Kidney epithelial cell (primary cell): Measurements from ENCODE around the gene SLC15A4. TPM values are rescaled to one million over a fixed set of nuclear protein-coding genes. Genes with fewer than 3 reads are reported as not detected.

Experiments
- DNase-seq: peaks from one replicate; pipeline ENCODE4 v3.0.0-alpha.2; 2010; ENCODE audit warnings: low read depth
- H3K27me3 ChIP-seq: 2 replicates; pipeline ENCODE4 v1.6.0; 2011; ENCODE audit warnings: low read length; ENCODE audit not compliant: control insufficient read depth, insufficient read depth
- H3K36me3 ChIP-seq: 2 replicates; pipeline ENCODE4 v1.5.1; 2011; ENCODE audit warnings: low read length; ENCODE audit not compliant: control insufficient read depth, insufficient read depth
- H3K4me3 ChIP-seq: 2 replicates; pipeline ENCODE4 v1.5.1; 2011; ENCODE audit warnings: low read depth, mild to moderate bottlenecking, control low read depth, low read length
- CTCF ChIP-seq: IDR thresholded peaks from 2 replicates; pipeline ENCODE4 v1.5.1; 2011; ENCODE audit warnings: mild to moderate bottlenecking, moderate library complexity, low read length, control low read depth, inconsistent platforms; ENCODE audit not compliant: insufficient read depth, poor library complexity, severe bottlenecking
- total RNA-seq: library from RNA; depleted of rRNA; stranded (reverse); fragments of >200 nt; gene quantifications from 2 replicates; pipeline ENCODE4 v1.2.3, GENCODE V29; 2015

Gene SLC15A4
- total RNA-seq, 1 donor from 2014 or later, result 108 TPM

GRCh38 chr12:128754275-128754674 lies 69.5 kb downstream of the SLC15A4 start:
- H3K27me3 ChIP-seq, result no peaks in the 10 kb centered on the region
- DNase-seq, result no peak

GRCh38 chr12:128753438-128753837 lies 70.3 kb downstream of the SLC15A4 start:
- Histone ChIP-seq H3K27me3 (no peaks in the 10 kb centered on the region), H3K4me3 (no peak overlapping the region), H3K36me3 (no peaks in the 10 kb centered on the region)
- DNase-seq, result no peak
- TF ChIP-seq CTCF, result no peak

More at GRCh38 chr12:128754275-128754674, 69.5 kb downstream of the SLC15A4 start:
- Histone ChIP-seq H3K36me3 (no peaks in the 10 kb centered on the region), H3K4me3 (no peak overlapping the region)
- no peak for TF ChIP-seq CTCF

- no peaks in the 10 kb centered on the region for H3K27me3 ChIP-seq
- H3K4me3 ChIP-seq, result no peak overlapping the region
- no peak for TF ChIP-seq CTCF
Observed at GRCh38 chr12:128752386-128752785, 71.4 kb downstream of the SLC15A4 start.

GRCh38 chr12:128747441-128747840 lies 76.3 kb downstream of the SLC15A4 start:
- Histone ChIP-seq H3K4me3 (no peak overlapping the region), H3K27me3 (no peaks in the 10 kb centered on the region), H3K36me3 (no peaks in the 10 kb centered on the region)
- no peak for DNase-seq
- no peak for TF ChIP-seq CTCF

More at GRCh38 chr12:128752386-128752785, 71.4 kb downstream of the SLC15A4 start:
- H3K36me3 ChIP-seq, result no peaks in the 10 kb centered on the region
- DNase-seq, result no peak

GRCh38 chr12:128745772-128746689 lies 77.7 kb downstream of the SLC15A4 start:
- Histone ChIP-seq H3K36me3 (no peaks in the 10 kb centered on the region), H3K4me3 (no peak overlapping the region), H3K27me3 (no peaks in the 10 kb centered on the region)
- no peak for TF ChIP-seq CTCF
- no peak for DNase-seq
